ENCODE measurements around the gene SDF2L1.

DNA sequence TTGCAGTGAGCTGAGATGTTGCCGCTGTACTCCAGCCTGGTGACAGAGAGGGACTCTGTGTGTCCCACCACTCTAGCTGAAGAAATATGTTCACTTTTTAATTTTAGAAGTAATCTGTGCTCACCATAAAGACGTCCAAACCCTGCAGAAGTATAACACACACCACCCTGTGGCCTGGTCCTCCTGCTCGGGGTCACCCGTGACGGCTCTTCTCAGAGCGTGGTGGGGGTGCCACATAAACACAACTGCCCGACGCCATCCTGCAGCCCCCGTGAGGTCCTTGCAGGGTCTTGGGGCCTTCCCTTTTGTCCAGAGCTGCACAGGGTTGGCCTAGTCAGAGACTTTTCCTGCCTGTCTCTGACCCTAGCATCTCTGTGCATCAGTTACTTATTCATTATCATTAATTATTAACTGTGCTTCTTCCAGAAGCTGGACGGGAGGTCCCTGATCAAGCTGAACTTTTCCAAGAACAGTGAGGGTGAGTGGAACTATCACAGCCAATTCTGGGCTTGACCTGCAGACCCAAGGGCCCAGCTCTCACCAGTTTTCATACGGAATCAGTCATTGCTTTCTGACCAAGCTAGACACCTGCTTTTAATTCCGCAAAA lies 32.6 kb downstream of the SDF2L1 start:
- no peak for TF ChIP-seq CTCF (IDR thresholded peaks at IDR 0.05)
- TF ChIP-seq POLR2A (IDR thresholded peaks at IDR 0.05), result no peak
